GM23338 (cell line): ENCODE results near the gene DAAM2. TPM values are rescaled to one million over a fixed set of nuclear protein-coding genes. Genes with fewer than 3 reads are reported as not detected.
A peak's percentile ranks its signal among the peaks of the same experiment; 100 is the strongest.

Source experiments
- ATAC-seq: fragments of 200-7000 bp; cut with Tn5 transposase; 3 replicates; pipeline ENCODE4 v1.9.1; 2020
- DNase-seq: peaks from one replicate; pipeline ENCODE4 v3.0.0-alpha.2; 2015; ENCODE audit warnings: low spot score
- H2AFZ ChIP-seq: fragments of 200-600 bp; sonication (generic); 2 replicates; pipeline ENCODE4 v1.8.0; 2016; ENCODE audit warnings: antibody characterized with exemption, mild to moderate bottlenecking, moderate library complexity
- H3F3A ChIP-seq: fragments of 200-600 bp; sonication (generic); replicated peaks from 2 replicates; pipeline ENCODE4 v1.8.0; 2017; ENCODE audit warnings: antibody characterized with exemption, mixed run types, low read depth
- H3K27ac ChIP-seq: fragments of 200-600 bp; sonication (generic); 2 replicates; pipeline ENCODE4 v1.6.1; 2016; ENCODE audit warnings: low read depth
- H3K27me3 ChIP-seq: fragments of 200-600 bp; sonication (generic); 2 replicates; pipeline ENCODE4 v1.8.0; 2016; ENCODE audit warnings: mild to moderate bottlenecking, mixed run types, moderate library complexity; ENCODE audit not compliant: insufficient read depth
- H3K36me3 ChIP-seq: fragments of 200-600 bp; sonication (generic); 2 replicates; pipeline ENCODE4 v1.8.0; 2016; ENCODE audit warnings: mild to moderate bottlenecking; ENCODE audit not compliant: insufficient read depth
- H3K4me1 ChIP-seq: fragments of 200-600 bp; sonication (generic); 2 replicates; pipeline ENCODE4 v1.8.0; 2016; ENCODE audit warnings: mild to moderate bottlenecking, moderate library complexity; ENCODE audit not compliant: insufficient read depth
- H3K4me2 ChIP-seq: fragments of 200-600 bp; sonication (generic); 2 replicates; pipeline ENCODE4 v1.7.1; 2017; ENCODE audit warnings: mixed run types
- H3K4me3 ChIP-seq: fragments of 200-600 bp; sonication (generic); 2 replicates; pipeline ENCODE4 v1.6.1; 2016; ENCODE audit warnings: mixed run types
- H3K79me2 ChIP-seq: fragments of 200-600 bp; sonication (generic); replicated peaks from 2 replicates; pipeline ENCODE4 v1.8.0; 2017; ENCODE audit warnings: mild to moderate bottlenecking; ENCODE audit not compliant: insufficient read depth
- H3K9me2 ChIP-seq: fragments of 200-600 bp; sonication (generic); 2 replicates; pipeline ENCODE4 v1.8.0; 2017; ENCODE audit not compliant: insufficient read depth
- H4K20me1 ChIP-seq: fragments of 200-600 bp; sonication (generic); replicated peaks from 2 replicates; pipeline ENCODE4 v1.8.0; 2017; ENCODE audit warnings: mild to moderate bottlenecking; ENCODE audit not compliant: insufficient read depth
- H3K27ac Mint-ChIP-seq: 2 replicates; pipeline ENCODE4 v1.8.0; 2020; ENCODE audit warnings: inconsistent platforms, mild to moderate bottlenecking, moderate library complexity, mixed read lengths
- H3K27me3 Mint-ChIP-seq: 3 replicates; pipeline ENCODE4 v1.8.0; 2022; ENCODE audit warnings: low read depth, mild to moderate bottlenecking, moderate library complexity, mixed read lengths, inconsistent platforms; ENCODE audit not compliant: insufficient read depth, poor library complexity
- H3K36me3 Mint-ChIP-seq: 3 replicates; pipeline ENCODE4 v1.8.0; 2021; ENCODE audit warnings: low read depth, mild to moderate bottlenecking, inconsistent platforms, moderate library complexity, mixed read lengths
- H3K4me1 Mint-ChIP-seq: 3 replicates; pipeline ENCODE4 v1.8.0; 2020; ENCODE audit warnings: mild to moderate bottlenecking, inconsistent platforms, mixed read lengths
- H3K4me3 Mint-ChIP-seq: 3 replicates; pipeline ENCODE4 v1.8.0; 2021; ENCODE audit warnings: moderate library complexity, mild to moderate bottlenecking, inconsistent platforms, mixed read lengths
- H3K9me3 Mint-ChIP-seq: 3 replicates; pipeline ENCODE4 v1.8.0; 2020; ENCODE audit warnings: moderate library complexity, mild to moderate bottlenecking, inconsistent platforms, mixed read lengths
- CREB1 ChIP-seq: fragments of 250-450 bp; sonication (Bioruptor Pico); IDR thresholded peaks from 2 replicates; pipeline ENCODE4 v1.5.0; 2020; ENCODE audit warnings: low read depth, mild to moderate bottlenecking, moderate library complexity
- CTCF ChIP-seq, 2 experiments: fragments of 200-600 bp in 1 of 2; sonication (generic) in 1 of 2; conservative IDR thresholded peaks; 2 replicates each; pipeline versions ENCODE4 v1.5.1 to v1.6.1; 2016 to 2017; ENCODE audit warnings: antibody characterized with exemption in 2 of 2, low read depth in 2 of 2, mild to moderate bottlenecking in 2 of 2, moderate library complexity in 1 of 2
- EZH2 ChIP-seq: fragments of 200-600 bp; sonication (generic); IDR thresholded peaks from one replicate; pipeline ENCODE4 v1.8.0; 2017; ENCODE audit warnings: antibody characterized with exemption, mild to moderate bottlenecking, low read depth; ENCODE audit not compliant: unreplicated experiment
- NANOG ChIP-seq: IDR thresholded peaks from 2 replicates; pipeline ENCODE4 v1.6.1; 2016; ENCODE audit warnings: antibody characterized with exemption, borderline replicate concordance
- REST ChIP-seq: IDR thresholded peaks from one replicate; pipeline ENCODE4 v1.6.1; 2018; ENCODE audit warnings: antibody characterized with exemption; ENCODE audit not compliant: unreplicated experiment
- STAT1 ChIP-seq: IDR thresholded peaks from one replicate; pipeline ENCODE4 v1.6.1; 2016; ENCODE audit warnings: antibody characterized with exemption; ENCODE audit not compliant: unreplicated experiment
- ZNF331 ChIP-seq: fragments of 250-450 bp; sonication (Bioruptor Pico); IDR thresholded peaks from 2 replicates; pipeline ENCODE4 v1.5.0; 2020; ENCODE audit warnings: low read depth, mild to moderate bottlenecking, moderate library complexity
- ZNF462 ChIP-seq: fragments of 250-450 bp; sonication (Bioruptor Pico); IDR thresholded peaks from 2 replicates; pipeline ENCODE4 v1.5.0; 2020; ENCODE audit warnings: mild to moderate bottlenecking, moderate library complexity
- polyA plus RNA-seq: library from polyadenylated mRNA; unstranded; fragments of >200 nt; fragmentation: Nextera tagmentation; extraction: Ambion mirVana; gene quantifications from 2 replicates; pipeline ENCODE4 v1.2.1, GENCODE V29; 2016
- total RNA-seq: library from RNA; depleted of rRNA; stranded (reverse); fragments of >200 nt; shearing (Covaris generic); gene quantifications from 2 replicates; pipeline ENCODE4 v1.2.3, GENCODE V29; 2014

The DAAM2 gene
- total and polyA plus RNA-seq, 2 experiments from 2014 or later: 1.4 to 4.9 TPM

- H3F3A ChIP-seq: no peaks in the 10 kb centered on the region
- H3K36me3 ChIP-seq: no peaks in the 10 kb centered on the region
- Mint-ChIP-seq H3K4me1 (peaks cover 5% of the 10 kb centered on the region), H3K36me3 (no peaks in the 10 kb centered on the region), H3K27ac (no peak overlapping the region), H3K27me3 (peaks cover 4% of the 10 kb centered on the region), H3K4me3 (no peak overlapping the region), H3K9me3 (no peaks in the 10 kb centered on the region)
- peak overlapping the region; percentile 74 for H2AFZ ChIP-seq
- H3K27ac ChIP-seq: no peak overlapping the region
- ATAC-seq (peak; percentile 89), DNase-seq (peak; percentile 51)
- no peak for TF ChIP-seq ZNF331 (CRISPR knock-in tag)
- TF ChIP-seq ZNF462 (CRISPR knock-in tag): peak; percentile 94
- H3K4me2 ChIP-seq: peak overlapping the region; percentile 66
- 0 out of 2 replicates have a peak overlapping the region, but pooled peaks have one; percentile 15 for H3K4me3 ChIP-seq
- H4K20me1 ChIP-seq: no peaks in the 10 kb centered on the region
- peaks cover 25% of the 10 kb centered on the region; the same call in 1 of the 2 replicates for H3K9me2 ChIP-seq
- no peaks in the 10 kb centered on the region for H3K79me2 ChIP-seq
- peaks cover 21% of the 10 kb centered on the region for H3K4me1 ChIP-seq
- H3K27me3 ChIP-seq: no peaks in the 10 kb centered on the region
Observed at GRCh38 chr6:39947611-39948068, 155.5 kb downstream of the DAAM2 start.

- H3K36me3 ChIP-seq: no peaks in the 10 kb centered on the region
- Mint-ChIP-seq H3K4me1 (peaks cover 5% of the 10 kb centered on the region), H3K27me3 (peaks cover 4% of the 10 kb centered on the region), H3K9me3 (no peaks in the 10 kb centered on the region), H3K36me3 (no peaks in the 10 kb centered on the region), H3K27ac (no peak overlapping the region), H3K4me3 (no peak overlapping the region)
- H3F3A ChIP-seq: no peaks in the 10 kb centered on the region
- no peak overlapping the region for H3K4me3 ChIP-seq
- DNase-seq (no peak), ATAC-seq (peak; percentile 44; the same call in 2 of the 3 replicates)
- peaks cover 21% of the 10 kb centered on the region for H3K4me1 ChIP-seq
- H3K79me2 ChIP-seq: no peaks in the 10 kb centered on the region
- H3K27ac ChIP-seq: no peak overlapping the region
- no peaks in the 10 kb centered on the region for H4K20me1 ChIP-seq
- H3K9me2 ChIP-seq: peaks cover 25% of the 10 kb centered on the region; the same call in 1 of the 2 replicates
- H3K4me2 ChIP-seq: peak overlapping the region; percentile 66
- peak overlapping the region; percentile 74; the same call in 1 of the 2 replicates for H2AFZ ChIP-seq
- H3K27me3 ChIP-seq: no peaks in the 10 kb centered on the region
- TF ChIP-seq CREB1 (CRISPR knock-in tag): no peak
- no peak for TF ChIP-seq STAT1
- TF ChIP-seq REST: no peak
- TF ChIP-seq NANOG: no peak
- no peak for TF ChIP-seq ZNF331 (CRISPR knock-in tag)
- no peak for TF ChIP-seq EZH2
- TF ChIP-seq CTCF (conservative IDR thresholded peaks at IDR 0.05; ENCODE audit: low read depth in 2 of 2): no peak
Observed at GRCh38 chr6:39948199-39948791, 156.1 kb downstream of the DAAM2 start.
